ENCODE data around the gene OAS3.

DNA sequence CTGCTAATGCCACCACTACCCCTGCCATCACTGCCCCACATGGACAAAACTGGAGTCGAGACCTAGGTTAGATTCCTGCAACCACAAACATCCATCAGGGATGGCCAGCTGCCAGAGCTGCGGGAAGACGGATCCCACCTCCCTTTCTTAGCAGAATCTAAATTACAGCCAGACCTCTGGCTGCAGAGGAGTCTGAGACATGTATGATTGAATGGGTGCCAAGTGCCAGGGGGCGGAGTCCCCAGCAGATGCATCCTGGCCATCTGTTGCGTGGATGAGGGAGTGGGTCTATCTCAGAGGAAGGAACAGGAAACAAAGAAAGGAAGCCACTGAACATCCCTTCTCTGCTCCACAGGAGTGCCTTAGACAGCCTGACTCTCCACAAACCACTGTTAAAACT, 33.0 kb downstream of the OAS3 start:
- TF ChIP-seq, protein P1, sequence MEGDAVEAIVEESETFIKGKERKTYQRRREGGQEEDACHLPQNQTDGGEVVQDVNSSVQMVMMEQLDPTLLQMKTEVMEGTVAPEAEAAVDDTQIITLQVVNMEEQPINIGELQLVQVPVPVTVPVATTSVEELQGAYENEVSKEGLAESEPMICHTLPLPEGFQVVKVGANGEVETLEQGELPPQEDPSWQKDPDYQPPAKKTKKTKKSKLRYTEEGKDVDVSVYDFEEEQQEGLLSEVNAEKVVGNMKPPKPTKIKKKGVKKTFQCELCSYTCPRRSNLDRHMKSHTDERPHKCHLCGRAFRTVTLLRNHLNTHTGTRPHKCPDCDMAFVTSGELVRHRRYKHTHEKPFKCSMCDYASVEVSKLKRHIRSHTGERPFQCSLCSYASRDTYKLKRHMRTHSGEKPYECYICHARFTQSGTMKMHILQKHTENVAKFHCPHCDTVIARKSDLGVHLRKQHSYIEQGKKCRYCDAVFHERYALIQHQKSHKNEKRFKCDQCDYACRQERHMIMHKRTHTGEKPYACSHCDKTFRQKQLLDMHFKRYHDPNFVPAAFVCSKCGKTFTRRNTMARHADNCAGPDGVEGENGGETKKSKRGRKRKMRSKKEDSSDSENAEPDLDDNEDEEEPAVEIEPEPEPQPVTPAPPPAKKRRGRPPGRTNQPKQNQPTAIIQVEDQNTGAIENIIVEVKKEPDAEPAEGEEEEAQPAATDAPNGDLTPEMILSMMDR (conservative IDR thresholded peaks at IDR 0.05), result no peak
- TF ChIP-seq EZH2 (IDR thresholded peaks at IDR 0.05; ENCODE audit: low read depth), result no peak
